Amniotic stem cell (primary cell): ENCODE results near the gene ADCY9.

ENCODE experiments used
- DNase-seq: peaks from one replicate; lab custom pipeline; 2025; lab: John Stamatoyannopoulos, UW

The ADCY9 gene

GRCh38 chr16:4123616-4124300 is 7.5 kb upstream of the ADCY9 start:
- DNase-seq, result no peak

GRCh38 chr16:4120176-4120575 is 3.9 kb upstream of the ADCY9 start:
- DNase-seq, result no peak

- DNase-seq, result no peak
Observed at GRCh38 chr16:4117250-4117578, 972 bp upstream of the ADCY9 start.

GRCh38 chr16:4115949-4116318 is 308 bp downstream of the ADCY9 start:
- no peak for DNase-seq

GRCh38 chr16:4115209-4115948 is 863 bp downstream of the ADCY9 start:
- peak; percentile 62 for DNase-seq

GRCh38 chr16:4114257-4115208 is 1.7 kb downstream of the ADCY9 start:
- DNase-seq, result no peak

- DNase-seq, result no peak
Observed at GRCh38 chr16:4113358-4114256, 2.6 kb downstream of the ADCY9 start.

- DNase-seq, result peak; percentile 12
Observed at GRCh38 chr16:4111748-4112696, 4.2 kb downstream of the ADCY9 start.

- no peak for DNase-seq
Observed at GRCh38 chr16:4110680-4111079, 5.6 kb downstream of the ADCY9 start.

GRCh38 chr16:4110065-4110464 is 6.2 kb downstream of the ADCY9 start:
- DNase-seq, result no peak

GRCh38 chr16:4109250-4109736 is 6.9 kb downstream of the ADCY9 start:
- no peak for DNase-seq

- no peak for DNase-seq
Observed at GRCh38 chr16:4106516-4106915, 9.7 kb downstream of the ADCY9 start.

GRCh38 chr16:4105848-4106247 is 10.4 kb downstream of the ADCY9 start:
- DNase-seq, result no peak

GRCh38 chr16:4103745-4104144 is 12.5 kb downstream of the ADCY9 start:
- DNase-seq, result no peak

- DNase-seq, result no peak
Observed at GRCh38 chr16:4101421-4102219, 14.6 kb downstream of the ADCY9 start.

GRCh38 chr16:4098501-4098900 is 17.7 kb downstream of the ADCY9 start:
- no peak for DNase-seq

- no peak for DNase-seq
Observed at GRCh38 chr16:4097826-4098240, 18.4 kb downstream of the ADCY9 start.

- DNase-seq, result no peak
Observed at GRCh38 chr16:4096509-4096908, 19.7 kb downstream of the ADCY9 start.

- no peak for DNase-seq
Observed at GRCh38 chr16:4094127-4094773, 22.0 kb downstream of the ADCY9 start.
